GM19193 (cell line): ENCODE data around the gene GPR31.
A peak's percentile ranks its signal among the peaks of the same experiment; 100 is the strongest.

Experiments
- POLR2A ChIP-seq: IDR thresholded peaks from 4 replicates; pipeline ENCODE4 v1.6.1; 2011; ENCODE audit not compliant: insufficient read depth, insufficient read length; ENCODE audit errors: extremely low read depth

Gene GPR31, protein sequence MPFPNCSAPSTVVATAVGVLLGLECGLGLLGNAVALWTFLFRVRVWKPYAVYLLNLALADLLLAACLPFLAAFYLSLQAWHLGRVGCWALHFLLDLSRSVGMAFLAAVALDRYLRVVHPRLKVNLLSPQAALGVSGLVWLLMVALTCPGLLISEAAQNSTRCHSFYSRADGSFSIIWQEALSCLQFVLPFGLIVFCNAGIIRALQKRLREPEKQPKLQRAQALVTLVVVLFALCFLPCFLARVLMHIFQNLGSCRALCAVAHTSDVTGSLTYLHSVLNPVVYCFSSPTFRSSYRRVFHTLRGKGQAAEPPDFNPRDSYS

DNA sequence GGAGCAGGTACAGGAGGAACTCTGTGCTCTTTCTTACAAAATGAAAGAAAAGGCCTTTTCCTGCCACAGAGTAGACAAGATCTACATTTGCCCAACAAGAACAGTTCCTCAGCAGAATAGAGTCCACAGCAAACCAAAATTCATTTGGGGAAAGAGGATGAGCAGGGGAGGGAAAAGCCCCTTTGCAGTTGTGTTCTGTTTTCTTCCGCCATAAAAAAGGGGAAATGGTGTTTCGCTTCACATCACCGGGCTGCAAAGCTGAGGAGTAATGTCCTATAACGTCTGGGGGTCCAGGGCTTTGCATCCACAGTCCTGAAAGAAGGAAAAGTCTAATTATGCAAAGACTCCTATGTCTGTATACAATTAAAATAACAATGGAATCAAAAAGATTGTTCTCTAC, at the start of gene GPR31:
Gene GPR31, minus strand, starts transcription at position 118 of the 400 bp plus-strand sequence. CDS start 149 bp downstream, outside the sequence.
- TF ChIP-seq POLR2A: no peak

DNA sequence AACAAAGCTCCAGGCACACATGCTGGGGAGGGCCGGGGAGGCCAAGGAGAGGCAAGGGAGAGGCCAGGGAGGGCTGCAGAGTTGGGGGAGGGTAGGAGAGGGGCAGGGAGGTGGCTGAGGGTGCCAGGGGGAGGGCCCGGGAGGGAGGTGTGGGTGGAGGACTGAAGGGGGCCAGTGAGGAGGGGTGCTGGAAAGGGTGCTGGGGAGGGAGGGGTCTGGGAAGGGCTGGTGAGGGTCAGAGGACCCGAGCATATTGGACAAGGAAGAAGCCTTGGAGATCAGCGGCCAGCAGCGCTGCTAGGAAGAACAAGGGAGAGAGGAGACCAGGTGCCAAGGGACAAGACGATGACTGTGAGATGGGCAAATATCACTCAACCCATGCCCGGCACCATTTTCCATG, 49.7 kb upstream of the GPR31 start:
- no peak for TF ChIP-seq POLR2A

DNA sequence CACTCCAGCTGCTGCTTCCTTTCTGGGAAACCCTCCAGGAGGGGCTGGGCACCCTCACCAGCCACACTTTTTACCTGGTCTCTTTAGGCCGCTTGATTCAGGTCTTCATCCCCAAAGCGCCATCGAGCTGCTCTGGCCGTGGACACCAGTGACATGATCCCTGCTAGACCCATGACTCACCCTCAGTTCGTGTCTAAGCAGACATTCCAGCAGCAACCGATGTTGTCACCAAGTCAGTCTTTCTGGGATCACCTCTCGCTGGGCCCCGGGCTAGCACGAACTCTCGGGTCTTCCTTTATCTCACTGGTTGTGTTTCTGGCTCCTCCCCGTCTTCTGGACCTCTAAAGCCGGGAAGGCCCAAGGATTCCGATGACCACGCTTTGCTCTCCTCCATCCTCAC, 43.0 kb upstream of the GPR31 start:
- TF ChIP-seq POLR2A: no peak

DNA sequence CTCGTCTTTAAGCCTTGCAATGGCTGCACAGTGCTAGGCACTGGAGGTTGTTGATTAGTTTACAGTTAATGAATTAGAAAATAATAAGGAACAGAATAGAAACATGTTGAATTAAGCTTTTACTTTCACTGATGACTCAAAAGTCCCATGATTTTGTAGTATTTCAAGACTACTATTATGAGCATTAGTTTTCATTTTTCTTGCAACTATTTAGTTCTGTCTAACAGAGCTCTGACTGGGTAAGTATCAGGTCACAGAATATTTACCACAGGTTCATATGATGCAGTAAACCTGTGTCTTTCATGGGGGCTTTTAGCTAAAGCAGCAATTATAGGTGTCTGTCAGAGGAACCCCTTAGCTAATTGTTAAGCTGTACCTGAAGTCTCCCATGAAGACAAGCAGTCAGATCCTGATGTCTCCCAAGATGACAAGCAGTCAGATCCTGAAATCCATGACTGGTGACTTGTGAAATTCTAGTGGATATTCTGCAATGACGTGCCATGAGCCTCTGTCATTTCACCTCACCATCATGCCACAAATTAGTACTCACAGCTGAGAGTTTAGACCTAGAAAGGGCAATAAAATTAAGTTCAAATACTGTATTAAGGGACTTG, 8.2 kb upstream of the GPR31 start:
- no peak for TF ChIP-seq POLR2A

DNA sequence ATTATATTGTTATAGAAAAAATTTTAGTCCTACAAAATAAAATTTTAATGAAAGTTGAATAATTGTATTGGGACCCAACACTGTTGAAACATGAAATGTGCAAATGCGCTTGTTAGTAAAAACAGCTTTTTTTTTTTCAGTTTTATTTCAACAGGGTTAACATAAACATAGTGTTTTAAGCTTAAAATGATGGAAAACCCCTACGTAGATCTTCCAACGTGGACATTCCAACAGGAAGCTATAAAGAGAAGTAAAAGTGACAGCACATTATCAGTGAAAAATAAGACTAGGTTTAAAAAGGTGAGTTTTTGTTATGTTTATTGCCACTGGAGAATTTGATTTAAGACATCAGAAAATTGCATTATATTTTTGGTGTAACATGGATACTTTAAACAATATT, 6.5 kb upstream of the GPR31 start:
- TF ChIP-seq POLR2A: no peak

DNA sequence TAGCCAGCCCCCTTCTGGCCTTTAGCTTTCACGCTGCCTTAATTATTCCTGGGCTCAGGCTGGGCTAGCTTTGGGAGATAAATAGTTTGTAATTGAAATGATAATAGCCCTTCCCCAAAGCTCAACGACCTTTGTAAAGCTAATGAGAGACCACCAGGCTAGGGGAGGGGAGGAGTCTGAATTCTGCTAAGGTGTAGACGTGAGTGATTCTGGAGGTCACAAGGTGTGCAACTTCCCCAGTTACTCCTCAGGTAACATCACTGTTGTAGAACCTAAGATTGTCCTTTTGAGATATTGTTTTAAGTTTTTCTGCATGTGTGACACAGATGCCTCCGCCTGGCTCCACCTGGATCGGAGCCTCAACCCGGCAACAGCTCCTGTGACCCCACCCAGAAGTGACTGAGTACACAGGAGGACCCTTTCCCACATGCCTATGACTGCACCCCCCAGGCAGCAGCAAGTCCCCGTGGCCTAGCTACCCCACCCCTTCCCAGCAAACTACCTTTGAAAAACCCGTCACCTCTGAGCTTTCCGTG, 5.8 kb upstream of the GPR31 start:
- TF ChIP-seq POLR2A: no peak

DNA sequence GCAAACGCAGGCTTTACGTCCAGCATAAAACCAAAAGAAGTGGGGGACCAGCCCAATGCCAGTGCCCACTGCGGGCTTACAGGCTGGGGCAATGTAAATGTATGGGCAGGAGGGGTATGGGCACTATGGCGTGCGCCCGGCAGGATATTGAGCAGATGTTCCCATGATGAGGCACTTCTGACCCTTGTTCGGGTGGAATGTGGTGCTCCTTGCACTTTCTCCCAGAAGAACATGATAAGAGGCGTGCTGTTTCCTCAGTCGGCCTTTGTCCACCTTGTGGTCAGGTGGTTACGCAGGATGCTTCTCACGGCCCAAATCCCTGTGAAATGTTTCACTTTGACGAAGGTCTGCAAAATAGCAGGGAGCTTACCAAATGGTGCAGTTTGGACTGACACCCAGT, 4.8 kb upstream of the GPR31 start:
- no peak for TF ChIP-seq POLR2A

DNA sequence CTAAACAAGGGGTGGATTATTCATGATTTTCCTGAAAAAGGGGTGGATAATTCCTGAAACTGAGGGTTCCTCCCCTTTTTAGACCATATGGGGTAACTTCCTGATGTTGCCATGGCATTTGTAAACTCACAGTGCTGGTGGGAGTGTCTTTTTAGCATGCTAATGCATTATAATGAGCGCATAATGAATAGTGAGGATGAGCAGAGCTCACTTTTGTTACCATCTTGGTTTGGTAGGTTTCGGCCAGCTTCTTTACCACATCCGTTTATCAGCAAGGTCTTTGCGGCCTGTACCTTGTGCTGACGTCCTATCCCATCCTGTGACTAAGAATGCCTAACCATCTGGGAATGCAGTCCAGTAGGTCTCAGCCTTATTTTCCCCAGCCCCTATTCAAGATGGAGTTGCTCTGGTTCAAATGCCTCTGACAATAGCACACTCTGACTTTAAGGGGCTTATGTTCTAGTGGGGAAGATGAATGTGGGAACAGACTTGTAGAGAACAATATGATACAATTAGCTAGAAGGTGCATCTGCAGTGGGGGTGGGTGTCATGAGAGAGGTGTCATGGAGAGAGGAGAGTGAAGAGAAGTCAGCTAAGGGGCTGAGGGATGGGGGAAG, 4.2 kb upstream of the GPR31 start:
- no peak for TF ChIP-seq POLR2A

DNA sequence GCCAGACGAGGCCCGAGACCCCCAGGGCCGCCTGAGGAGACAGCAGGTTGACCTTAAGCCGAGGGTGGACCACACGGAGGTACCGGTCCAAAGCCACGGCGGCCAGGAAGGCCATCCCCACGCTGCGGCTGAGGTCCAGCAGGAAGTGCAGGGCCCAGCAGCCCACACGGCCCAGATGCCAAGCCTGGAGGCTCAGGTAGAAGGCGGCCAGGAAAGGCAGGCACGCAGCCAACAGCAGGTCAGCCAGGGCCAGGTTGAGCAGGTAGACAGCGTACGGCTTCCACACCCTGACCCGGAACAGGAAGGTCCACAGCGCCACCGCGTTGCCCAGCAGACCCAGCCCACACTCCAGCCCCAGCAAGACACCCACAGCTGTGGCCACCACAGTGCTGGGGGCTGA, 366 bp downstream of the GPR31 start:
- no peak for TF ChIP-seq POLR2A

DNA sequence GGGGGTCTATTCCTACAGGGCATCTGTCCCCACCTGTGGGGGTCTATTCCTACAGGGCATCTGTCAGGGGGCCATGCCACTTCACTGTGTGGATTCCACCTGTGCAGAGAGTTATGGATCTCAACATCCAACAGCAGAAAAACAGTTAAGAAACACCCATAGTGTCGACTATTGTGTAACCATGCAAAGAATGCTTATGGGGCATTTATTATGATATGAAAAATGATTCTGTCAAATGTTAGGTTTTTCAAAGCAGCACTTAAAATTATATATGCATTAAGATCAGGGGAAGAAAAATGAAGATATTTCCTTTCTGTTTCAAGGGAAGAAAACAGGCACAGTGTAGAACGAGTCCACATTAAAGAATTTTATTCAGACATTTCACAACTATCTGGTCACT, 2.9 kb downstream of the GPR31 start:
- TF ChIP-seq POLR2A: no peak

DNA sequence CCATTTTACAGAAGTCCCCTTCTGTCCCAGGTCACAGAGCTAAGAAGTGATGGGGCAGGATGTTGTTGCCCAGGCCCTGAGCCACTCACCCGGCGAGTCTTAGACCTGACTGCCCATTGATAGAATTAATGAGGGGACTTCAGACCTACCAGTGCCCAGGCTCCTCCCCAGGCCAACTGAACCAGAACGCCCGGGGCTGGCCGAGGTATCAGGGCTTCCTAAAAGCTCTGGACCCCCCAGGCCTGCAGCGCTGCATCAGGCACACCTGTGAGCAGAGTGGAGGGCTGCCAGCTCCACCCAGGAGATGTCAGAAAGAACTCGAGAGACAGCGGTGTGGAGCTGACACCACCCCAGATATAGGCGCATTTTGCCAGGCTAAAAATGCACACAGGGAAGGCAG, 3.5 kb downstream of the GPR31 start:
- TF ChIP-seq POLR2A: no peak

DNA sequence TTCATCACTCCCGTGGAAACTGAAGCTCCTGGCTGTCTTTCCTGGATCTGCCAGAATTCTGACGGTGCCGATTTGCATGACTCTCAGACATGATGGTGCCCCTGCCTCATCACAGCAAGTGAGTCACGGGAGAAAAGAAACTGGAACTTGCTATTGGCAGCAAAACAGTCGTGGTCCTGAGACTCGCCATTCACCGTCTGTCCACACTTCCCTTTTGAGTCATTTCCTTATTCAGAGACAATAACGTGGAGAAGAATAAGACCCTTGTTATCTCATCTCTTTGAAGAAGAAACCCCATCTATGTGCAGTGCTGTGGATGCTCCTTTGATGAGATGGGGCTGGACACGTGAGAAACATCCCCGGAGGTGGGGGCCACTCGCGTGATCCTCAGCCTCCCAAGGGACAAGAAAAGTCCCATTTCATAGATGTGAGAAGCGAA, 4.2 kb downstream of the GPR31 start:
- no peak for TF ChIP-seq POLR2A

DNA sequence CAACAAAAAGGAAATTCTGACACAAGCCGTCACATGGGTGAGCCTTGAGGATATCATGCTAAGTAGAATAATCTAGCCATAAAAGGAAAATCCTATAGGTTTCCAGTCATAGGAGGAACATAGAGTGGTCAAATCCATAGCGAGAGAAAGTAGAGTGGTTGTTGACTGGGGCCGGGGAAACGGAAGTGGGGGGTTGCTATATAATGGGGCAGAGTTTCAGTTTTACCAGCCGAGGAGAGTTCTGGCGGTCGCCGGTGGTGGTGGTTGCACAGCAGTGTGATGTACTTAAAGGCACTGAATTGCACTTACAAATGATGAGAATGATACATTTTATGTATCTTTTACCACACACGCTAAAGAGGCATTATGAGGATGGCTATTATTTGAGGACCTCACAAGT, 4.9 kb downstream of the GPR31 start:
- peak; percentile 37 for TF ChIP-seq POLR2A

DNA sequence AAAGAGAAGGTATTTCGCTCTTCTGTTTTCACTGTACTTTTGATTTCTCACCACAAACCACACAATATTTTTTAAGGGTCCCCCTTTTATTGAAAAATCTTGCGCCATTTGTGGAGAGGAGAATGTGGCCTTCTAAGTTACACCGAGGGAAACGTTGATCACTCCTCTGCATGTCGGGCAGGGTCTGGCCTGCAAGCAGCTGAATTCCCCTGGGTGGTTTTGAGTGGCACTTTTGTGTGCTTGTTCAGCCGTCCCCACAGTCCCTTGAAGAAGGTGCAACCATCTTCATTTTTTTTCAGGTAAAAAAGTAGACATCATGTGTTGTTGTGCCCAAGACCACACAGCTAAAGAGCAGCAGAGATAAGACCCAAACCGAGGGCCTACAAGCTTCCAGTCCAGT, 6.1 kb downstream of the GPR31 start:
- TF ChIP-seq POLR2A: no peak

DNA sequence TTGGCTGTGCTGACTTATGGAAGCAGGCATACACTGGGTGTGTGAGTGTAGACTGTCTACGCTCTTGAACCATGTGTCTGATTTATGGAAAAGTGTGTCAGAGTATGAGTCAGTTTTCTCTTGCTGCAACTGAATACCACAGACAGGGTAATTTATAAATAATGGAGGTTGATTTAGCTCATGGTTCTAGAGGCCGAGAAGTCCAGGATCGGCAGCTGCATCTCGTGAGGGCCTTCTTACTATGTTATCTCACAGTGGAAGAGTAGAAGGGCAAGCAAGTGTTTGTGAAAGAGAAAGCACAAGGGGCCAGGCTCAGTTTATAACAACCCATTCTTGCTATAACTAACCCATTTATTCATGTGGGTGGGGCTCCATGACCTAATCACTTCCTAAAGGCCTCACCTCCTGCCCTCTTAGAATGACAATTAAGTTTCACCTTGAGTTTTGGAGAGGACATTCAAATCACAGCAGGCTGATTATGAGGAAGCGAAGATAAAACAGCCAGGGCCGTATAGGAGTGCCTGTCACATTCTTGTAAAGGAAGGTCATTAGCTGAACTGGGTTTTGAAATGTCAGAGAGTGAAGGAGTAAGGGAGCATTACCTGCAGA, 6.7 kb downstream of the GPR31 start:
- TF ChIP-seq POLR2A: no peak

DNA sequence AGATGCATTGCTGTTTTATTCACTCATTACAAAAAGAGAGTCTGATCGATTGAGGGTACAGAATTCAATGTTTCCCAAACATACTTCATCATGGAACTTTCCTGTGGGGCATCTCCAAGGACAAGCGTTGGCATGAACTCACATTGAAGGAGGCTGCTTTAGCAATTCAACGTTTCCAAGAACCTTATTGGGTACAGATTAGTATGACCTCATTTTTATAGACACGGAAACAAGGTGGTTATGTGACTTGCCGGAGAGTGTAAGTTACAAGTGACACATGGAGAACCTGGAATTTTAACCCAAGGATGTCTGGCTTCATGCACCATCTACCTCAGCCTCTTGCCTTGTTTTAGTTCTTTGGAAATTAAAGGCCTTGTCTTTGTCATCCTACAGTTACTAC, 8.8 kb downstream of the GPR31 start:
- TF ChIP-seq POLR2A: no peak

DNA sequence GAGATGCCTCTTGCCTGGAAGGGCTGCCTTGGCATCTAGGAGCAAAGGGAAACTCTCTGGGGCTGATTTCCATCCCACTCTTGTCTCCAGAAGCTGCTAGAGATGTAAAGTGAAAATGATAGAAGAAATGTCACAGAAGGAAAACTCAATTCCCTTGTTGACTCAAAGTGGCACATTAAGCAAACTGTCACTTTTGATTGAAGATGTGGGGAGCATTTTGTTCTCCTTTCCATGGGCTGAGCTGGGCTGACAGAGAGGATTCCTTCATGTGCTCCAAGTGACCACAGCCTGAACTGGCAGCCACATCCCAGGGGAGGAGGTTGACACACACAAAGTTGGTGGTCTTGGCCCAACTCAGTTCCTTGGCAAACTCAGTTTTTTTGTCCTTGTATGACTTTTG, 9.8 kb downstream of the GPR31 start:
- TF ChIP-seq POLR2A: no peak

DNA sequence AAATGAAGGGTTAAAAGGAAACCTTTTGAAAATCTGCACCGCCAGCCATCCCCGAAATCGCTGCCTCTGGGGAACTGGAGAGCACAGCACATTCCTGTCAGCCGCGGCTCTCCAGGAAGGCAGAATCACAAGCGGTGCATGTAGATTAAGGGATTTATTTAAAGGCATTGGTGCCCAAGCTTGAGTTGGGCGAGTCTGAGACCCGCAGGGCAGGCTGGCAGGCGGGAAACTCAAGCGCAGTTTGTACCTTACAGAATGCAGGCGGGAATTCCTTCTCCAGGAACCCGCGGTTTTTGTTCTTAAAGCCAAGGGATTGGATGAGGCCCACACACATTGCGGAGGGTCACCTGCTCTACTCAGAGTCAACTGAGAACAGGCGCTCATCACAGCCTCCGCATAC, 10.8 kb downstream of the GPR31 start:
- TF ChIP-seq POLR2A: no peak
